Effector memory CD4-positive, alpha-beta T cell (primary cell): ENCODE results near the gene SLC66A1.

Experiments used
- DNase-seq, 3 donors: peaks; one replicate each; pipeline ENCODE4 v3.0.0-alpha.2; 2020
- H3K27ac ChIP-seq: 2 replicates; pipeline ENCODE4 v1.7.0; 2013; ENCODE audit warnings: mild to moderate bottlenecking, low read length, moderate library complexity; ENCODE audit not compliant: insufficient read depth, poor library complexity, severe bottlenecking
- H3K27me3 ChIP-seq: replicated peaks from 2 replicates; pipeline ENCODE4 v1.7.0; 2013; ENCODE audit warnings: mild to moderate bottlenecking, low read length; ENCODE audit not compliant: insufficient read depth, control insufficient read depth, poor library complexity, severe bottlenecking
- H3K36me3 ChIP-seq: 2 replicates; pipeline ENCODE4 v1.7.0; 2013; ENCODE audit warnings: mild to moderate bottlenecking, low read length, moderate library complexity; ENCODE audit not compliant: control insufficient read depth, insufficient read depth
- H3K4me1 ChIP-seq: 2 replicates; pipeline ENCODE4 v1.7.0; 2013; ENCODE audit warnings: low read length, mild to moderate bottlenecking; ENCODE audit not compliant: control insufficient read depth, insufficient read depth, poor library complexity, severe bottlenecking
- H3K4me3 ChIP-seq: 2 replicates; pipeline ENCODE4 v1.7.0; 2013; ENCODE audit warnings: low read length, low read depth, mild to moderate bottlenecking; ENCODE audit not compliant: insufficient read depth, poor library complexity, severe bottlenecking
- H3K9me3 ChIP-seq: 2 replicates; pipeline ENCODE4 v1.7.0; 2013; ENCODE audit warnings: mild to moderate bottlenecking, low read length, moderate library complexity; ENCODE audit not compliant: control insufficient read depth

Gene SLC66A1

DNA sequence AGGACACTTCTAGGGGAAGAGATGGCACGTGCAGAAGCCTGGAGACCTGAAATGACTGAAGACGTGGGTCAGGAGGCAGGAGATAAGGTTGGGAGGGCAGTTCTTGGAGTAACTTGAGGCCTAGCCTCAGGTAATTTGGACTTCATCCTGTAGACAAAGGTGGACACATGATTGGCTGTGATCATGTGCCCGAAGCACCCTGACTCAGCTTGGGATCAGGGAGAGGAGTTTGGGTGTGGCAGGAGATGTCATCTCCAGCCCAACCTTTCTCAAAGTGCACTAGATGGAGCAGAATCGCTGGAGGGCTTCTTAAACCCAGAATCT is 1.5 kb downstream of the SLC66A1 start:
- no peak overlapping the region for H3K27ac ChIP-seq
- no peaks in the 10 kb centered on the region for H3K9me3 ChIP-seq
- peaks cover under 1% of the 10 kb centered on the region for H3K36me3 ChIP-seq
- peaks cover 15% of the 10 kb centered on the region for H3K4me1 ChIP-seq
- no peaks in the 10 kb centered on the region for H3K27me3 ChIP-seq
- no peak overlapping the region for H3K4me3 ChIP-seq
- no peak for DNase-seq

DNA sequence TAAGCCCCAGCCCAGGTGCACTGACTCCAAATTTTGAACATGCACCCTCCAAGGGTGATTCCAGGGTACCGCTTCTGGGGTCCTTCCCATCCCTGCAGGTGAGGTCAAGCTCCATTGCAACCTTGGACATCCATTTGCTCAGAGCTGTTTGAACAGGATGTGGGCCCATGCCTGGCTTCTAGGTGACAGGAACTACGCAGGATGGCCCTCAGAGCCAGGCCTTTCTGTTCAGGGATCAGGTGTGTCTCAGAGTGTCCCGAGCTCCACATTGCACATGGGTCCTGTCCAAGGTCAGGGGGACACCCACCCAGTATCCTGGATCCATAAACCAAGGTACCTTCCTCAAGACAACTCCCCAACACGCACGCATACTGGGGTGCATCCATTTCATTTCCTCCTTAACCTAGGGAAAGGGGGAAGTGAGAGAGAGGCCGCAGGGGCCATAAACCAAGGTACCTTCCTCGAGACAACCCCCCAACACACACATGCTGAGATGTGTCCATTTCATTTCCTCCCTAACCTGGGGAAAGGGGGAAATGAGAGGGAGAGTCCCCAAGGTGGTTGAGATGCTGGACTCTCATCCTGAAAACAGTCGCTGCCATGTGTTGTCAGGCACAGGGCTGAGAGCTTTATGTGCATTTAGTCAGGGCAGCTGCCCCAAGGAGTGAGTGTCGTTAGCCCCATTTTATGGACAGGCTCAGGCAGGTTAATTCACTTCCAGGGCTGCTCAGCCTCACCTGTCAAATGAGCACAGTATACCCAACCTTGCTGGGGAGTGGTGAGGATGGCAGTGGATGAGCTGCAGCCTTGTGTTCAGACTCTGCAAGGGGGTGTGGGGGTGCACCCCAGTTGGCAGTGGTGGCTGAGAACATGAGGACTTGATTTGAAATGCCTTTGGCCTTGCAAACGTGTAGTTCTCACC is 2.1 kb downstream of the SLC66A1 start:
- Histone ChIP-seq H3K36me3 (no peaks in the 10 kb centered on the region), H3K4me1 (peaks cover 15% of the 10 kb centered on the region), H3K27ac (no peak overlapping the region), H3K27me3 (no peaks in the 10 kb centered on the region), H3K4me3 (no peak overlapping the region), H3K9me3 (no peaks in the 10 kb centered on the region)
- DNase-seq: no peak

DNA sequence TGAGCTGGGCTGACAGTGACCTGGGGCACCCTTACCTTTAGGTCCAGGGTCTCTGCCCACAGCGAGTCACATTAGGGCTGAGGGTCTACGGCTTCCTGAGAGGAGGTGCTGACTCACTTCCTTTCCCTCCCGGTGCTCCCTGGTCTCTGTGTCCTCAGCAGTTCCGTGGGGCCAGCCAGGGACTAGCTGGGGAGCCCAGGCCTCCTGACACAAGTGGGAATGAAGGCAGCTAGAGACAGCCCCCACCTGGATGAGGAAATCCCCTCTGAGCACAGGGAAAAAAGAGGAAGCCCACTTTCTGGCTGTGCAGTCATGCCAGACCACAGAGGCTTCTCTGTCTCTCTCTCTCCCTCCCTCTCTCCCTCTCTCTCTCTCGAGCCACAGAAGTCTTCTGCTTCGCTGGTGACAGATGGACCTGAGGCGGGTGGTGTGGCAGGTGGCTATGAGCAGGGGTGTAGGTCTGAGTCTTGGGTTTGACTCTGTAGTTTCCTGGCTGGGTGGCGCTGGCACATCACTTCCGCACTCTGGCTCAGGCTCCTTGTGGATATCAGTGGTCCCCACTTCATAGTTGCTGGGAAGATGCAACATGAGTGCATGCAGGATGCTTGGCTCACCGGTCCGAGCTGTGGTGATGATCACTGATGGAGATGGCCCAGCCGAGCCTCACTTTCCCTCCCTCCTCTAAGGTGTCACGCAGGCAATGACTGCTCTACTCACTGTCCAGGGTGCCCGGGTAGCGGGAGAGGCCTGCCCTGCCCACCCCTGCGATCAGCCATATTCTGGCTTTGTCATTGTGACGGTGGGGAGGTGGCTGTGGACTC is 3.5 kb downstream of the SLC66A1 start:
- Histone ChIP-seq H3K9me3 (no peaks in the 10 kb centered on the region), H3K36me3 (no peaks in the 10 kb centered on the region), H3K27ac (no peak overlapping the region), H3K27me3 (no peaks in the 10 kb centered on the region), H3K4me1 (peaks cover 15% of the 10 kb centered on the region), H3K4me3 (no peak overlapping the region)
- DNase-seq: no peak

DNA sequence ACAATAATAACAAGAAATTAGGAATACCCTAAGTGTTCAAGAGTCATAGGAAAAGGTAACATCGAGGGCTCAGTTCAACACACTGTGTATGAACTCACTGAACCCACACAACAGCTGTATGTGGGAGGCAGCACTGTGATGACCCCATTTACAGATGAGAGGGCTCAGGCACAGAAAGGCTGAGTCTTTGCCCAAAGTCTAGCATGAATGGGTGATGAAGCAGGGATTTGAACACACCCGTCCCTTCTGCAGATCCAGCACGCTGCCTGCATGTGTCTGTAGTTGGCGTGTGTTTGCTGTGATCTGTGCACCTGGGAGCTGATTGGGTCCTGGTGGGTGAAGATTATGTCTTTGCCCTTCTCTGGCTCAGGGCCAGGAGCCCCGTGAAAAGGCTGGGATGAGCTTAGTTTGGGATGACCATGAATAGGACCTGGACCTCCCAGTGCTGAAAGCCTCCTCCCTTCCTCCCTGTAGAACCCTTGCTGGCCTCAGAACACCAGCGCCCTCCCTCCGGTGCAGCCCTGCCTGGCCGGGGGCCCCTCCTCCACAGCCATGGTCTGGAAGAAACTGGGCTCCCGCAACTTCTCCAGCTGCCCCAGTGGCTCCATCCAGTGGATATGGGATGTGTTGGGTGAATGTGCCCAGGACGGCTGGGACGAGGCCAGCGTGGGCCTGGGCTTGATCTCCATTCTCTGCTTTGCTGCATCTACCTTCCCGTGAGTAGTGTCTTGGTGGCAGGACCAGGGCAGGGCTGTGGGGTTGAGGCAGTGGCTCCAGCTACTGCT is 5.2 kb downstream of the SLC66A1 start:
- DNase-seq: no peak
- H3K27ac ChIP-seq: no peak overlapping the region
- H3K27me3 ChIP-seq: no peaks in the 10 kb centered on the region
- no peaks in the 10 kb centered on the region for H3K9me3 ChIP-seq
- H3K36me3 ChIP-seq: peaks cover 3% of the 10 kb centered on the region
- no peak overlapping the region for H3K4me3 ChIP-seq
- peaks cover 9% of the 10 kb centered on the region for H3K4me1 ChIP-seq

DNA sequence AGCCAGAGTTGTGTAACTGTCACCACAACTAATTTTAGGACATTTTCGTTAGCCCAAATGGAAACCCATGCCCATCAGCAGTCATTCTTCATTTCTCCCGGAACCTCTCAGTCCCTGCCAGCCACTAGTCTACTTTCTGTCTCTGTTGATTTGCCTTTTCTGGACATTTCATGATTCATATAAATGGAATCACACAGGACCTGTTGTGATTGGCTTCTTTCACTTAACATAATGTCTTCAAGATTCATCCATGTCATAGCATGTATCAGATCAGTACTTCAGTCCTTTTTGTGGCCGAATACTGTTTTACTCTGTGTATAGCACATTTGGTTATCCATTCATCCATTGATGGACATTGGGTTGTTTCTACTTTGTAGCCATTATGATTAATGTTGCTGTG is 7.1 kb downstream of the SLC66A1 start:
- no peak for DNase-seq
- Histone ChIP-seq H3K4me1 (no peaks in the 10 kb centered on the region), H3K4me3 (no peak overlapping the region), H3K27ac (no peak overlapping the region), H3K9me3 (no peaks in the 10 kb centered on the region), H3K36me3 (peaks cover 3% of the 10 kb centered on the region), H3K27me3 (no peaks in the 10 kb centered on the region)

DNA sequence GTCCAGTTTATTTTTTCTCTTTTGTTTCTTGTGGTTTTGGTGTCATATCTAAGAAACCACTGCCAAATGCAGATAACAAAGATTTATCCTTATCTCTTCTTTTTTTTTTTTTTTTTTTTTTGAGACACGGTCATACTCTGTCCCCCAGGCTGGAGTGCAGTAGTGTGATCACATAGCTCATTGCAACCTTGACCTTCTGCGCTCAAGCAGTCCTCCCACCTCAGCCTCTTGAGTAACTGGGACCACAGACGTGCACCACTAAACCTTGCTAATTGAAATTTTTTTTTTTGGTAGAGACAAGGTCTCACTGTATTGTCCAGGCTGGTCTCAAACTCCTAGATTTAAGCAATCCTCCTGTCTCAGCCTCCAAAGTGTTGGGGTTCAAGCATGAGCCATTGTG is 8.9 kb downstream of the SLC66A1 start:
- Histone ChIP-seq H3K9me3 (no peaks in the 10 kb centered on the region), H3K4me1 (no peaks in the 10 kb centered on the region), H3K4me3 (no peak overlapping the region), H3K27ac (no peak overlapping the region), H3K27me3 (no peaks in the 10 kb centered on the region), H3K36me3 (peaks cover 6% of the 10 kb centered on the region)
- DNase-seq: no peak

DNA sequence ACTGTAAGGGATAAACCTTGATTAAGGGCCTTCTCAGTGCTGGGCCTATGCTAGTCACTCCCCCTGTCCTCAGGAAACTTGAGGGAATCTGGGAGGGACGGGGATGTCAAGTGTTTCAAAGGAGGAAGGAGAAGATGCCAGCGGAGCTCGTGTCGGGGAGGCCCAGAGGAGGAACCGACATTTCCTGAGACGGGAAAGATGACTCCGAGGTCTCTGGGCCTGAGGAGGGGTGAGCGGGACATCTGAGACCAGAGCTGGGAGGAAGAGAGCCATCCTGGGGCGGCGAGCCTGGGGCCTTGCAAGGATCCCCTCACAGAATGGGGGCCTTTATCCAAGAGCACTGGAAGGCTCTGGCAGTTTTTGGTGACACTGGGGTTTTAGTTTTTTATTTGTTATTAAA is 10.4 kb downstream of the SLC66A1 start:
- H3K27ac ChIP-seq: no peak overlapping the region
- no peak overlapping the region for H3K4me3 ChIP-seq
- no peaks in the 10 kb centered on the region for H3K4me1 ChIP-seq
- H3K36me3 ChIP-seq: peaks cover 6% of the 10 kb centered on the region
- no peaks in the 10 kb centered on the region for H3K27me3 ChIP-seq
- DNase-seq: no peak
- no peaks in the 10 kb centered on the region for H3K9me3 ChIP-seq

DNA sequence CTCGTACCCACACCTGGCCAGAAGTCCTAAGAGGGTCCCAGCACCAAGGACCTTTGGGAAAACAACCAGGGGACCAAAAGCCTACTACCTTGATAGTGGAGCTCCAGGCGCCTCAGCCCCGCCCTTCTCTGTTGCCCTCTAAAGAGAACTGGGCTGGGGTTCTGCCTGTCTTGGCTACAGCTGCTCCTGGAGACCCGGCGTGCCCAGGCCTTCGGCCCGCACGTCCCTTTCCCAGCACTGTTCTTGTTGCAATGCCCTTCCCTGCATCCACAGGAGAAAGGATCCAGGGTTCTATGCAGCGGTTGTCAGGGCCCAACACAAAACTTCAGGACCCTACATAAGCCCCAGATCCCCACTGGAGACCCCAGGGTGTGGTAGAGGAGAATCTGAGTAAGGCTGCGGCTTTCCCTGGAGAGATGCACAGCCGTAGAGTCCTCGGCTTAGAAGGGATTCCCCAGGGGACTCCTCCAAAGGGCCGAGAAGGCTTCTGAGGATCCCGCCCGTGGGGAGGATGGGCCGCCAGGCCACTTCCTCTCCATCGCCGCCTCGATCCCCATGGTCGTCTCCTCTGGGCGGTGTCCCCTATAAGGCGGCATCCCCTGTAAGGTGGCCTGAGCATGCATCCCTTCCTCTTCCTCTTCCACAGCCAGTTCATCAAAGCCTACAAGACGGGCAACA is 12.0 kb downstream of the SLC66A1 start:
- H3K27me3 ChIP-seq: no peaks in the 10 kb centered on the region
- H3K9me3 ChIP-seq: no peaks in the 10 kb centered on the region
- no peak overlapping the region for H3K27ac ChIP-seq
- peaks cover 10% of the 10 kb centered on the region for H3K36me3 ChIP-seq
- no peak for DNase-seq
- H3K4me3 ChIP-seq: no peak overlapping the region
- no peaks in the 10 kb centered on the region for H3K4me1 ChIP-seq

DNA sequence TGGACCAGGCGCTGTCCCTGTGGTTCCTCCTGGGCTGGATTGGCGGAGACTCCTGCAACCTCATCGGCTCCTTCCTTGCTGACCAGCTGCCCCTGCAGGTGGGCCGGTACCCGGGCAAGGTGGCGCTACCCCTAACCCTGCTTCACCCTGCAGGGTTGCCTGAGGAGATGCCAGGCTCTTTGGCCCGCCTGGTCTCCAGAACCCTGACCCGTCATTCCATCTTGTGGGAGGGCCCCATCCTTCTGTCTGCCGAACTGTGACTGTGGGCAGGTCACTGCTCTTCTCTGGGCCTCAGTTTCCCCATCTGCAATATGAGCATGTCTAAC is 12.5 kb downstream of the SLC66A1 start:
- no peak overlapping the region for H3K4me3 ChIP-seq
- no peak overlapping the region for H3K27ac ChIP-seq
- no peak for DNase-seq
- peaks cover 10% of the 10 kb centered on the region for H3K36me3 ChIP-seq
- H3K9me3 ChIP-seq: no peaks in the 10 kb centered on the region
- H3K4me1 ChIP-seq: no peaks in the 10 kb centered on the region
- no peaks in the 10 kb centered on the region for H3K27me3 ChIP-seq
